ENCODE results near the gene LRCOL1.

DNA sequence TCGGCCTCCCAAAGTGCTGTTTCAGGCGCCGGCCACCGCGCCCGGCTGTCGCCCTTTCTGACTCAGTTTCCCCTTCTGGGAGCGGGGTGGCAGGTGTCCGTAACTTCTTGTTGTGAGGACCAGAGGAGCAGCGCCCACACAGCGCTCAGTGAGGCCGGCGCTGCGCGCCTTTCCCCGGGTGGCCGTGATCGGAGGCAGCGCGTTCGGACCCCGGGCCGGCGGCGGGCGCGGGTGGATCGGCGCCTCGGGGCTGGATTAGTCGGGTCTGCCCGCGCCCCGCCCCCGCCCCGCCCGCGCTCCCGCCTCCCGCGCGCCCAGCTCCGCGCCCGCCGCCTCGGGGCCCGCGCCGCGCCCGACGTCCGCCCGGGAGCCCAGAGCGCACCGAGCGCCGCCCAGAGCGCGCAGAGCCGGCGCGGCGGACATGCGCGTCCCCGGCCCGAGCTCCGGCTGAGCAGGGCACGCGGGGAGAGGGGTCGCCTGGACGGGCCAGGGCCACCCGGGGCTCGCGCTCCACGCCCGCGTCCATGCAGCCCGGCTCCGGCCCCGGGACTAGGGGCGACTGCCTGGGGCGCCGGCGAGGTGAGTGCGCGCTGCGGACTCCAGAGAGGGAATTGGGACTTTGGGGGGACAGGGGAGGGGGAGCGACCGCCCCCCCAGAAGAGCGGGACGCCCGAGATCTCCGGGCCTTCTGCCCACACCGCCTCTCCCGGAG, 50.6 kb downstream of the LRCOL1 start:
- no peak for TF ChIP-seq ZBTB8A (CRISPR knock-in tag; IDR thresholded peaks at IDR 0.05; ENCODE audit: borderline replicate concordance, low read depth)
- TF ChIP-seq PHF21A (CRISPR knock-in tag; IDR thresholded peaks at IDR 0.05), result no peak
- TF ChIP-seq TARDBP (CRISPR knock-in tag; IDR thresholded peaks at IDR 0.05), result no peak
- no peak for TF ChIP-seq BHLHE40 (IDR thresholded peaks at IDR 0.05; ENCODE audit: low read length)
- TF ChIP-seq, protein P1, sequence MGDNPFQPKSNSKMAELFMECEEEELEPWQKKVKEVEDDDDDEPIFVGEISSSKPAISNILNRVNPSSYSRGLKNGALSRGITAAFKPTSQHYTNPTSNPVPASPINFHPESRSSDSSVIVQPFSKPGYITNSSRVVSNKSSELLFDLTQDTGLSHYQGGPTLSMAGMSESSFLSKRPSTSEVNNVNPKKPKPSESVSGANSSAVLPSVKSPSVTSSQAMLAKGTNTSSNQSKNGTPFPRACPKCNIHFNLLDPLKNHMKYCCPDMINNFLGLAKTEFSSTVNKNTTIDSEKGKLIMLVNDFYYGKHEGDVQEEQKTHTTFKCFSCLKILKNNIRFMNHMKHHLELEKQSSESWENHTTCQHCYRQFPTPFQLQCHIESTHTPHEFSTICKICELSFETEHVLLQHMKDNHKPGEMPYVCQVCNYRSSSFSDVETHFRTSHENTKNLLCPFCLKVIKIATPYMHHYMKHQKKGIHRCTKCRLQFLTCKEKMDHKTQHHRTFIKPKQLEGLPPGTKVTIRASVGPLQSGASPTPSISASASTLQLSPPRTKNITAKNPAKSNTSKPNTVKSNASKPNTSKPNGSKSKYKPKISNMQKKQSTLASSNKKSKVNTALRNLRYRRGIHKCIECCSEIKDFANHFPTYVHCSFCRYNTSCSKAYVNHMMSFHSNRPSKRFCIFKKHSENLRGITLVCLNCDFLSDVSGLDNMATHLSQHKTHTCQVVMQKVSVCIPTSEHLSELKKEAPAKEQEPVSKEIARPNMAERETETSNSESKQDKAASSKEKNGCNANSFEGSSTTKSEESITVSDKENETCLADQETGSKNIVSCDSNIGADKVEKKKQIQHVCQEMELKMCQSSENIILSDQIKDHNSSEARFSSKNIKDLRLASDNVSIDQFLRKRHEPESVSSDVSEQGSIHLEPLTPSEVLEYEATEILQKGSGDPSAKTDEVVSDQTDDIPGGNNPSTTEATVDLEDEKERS (CRISPR knock-in tag; IDR thresholded peaks at IDR 0.05), result no peak

All from HepG2 (cell line).